SK-N-SH treated with all-trans-retinoic acid at 6 μM for 48 hours (cell line): ENCODE measurements around the gene ENTHD1.
"Not testable (repeated sequence)": the region's sequence is repeated elsewhere in the genome, so short reads cannot be mapped to it uniquely, and the experiment has no call there.

ENCODE experiments used
- ARNTL ChIP-seq: fragments of 450-650 bp; formaldehyde crosslinking; IDR thresholded peaks from 2 replicates; pipeline ENCODE4 v1.5.0; 2020; ENCODE audit warnings: low read depth, mild to moderate bottlenecking, moderate library complexity, borderline replicate concordance
- CREB5 ChIP-seq: fragments of 250-450 bp; sonication (Bioruptor Pico); IDR thresholded peaks from 2 replicates; pipeline ENCODE4 v1.5.1; 2020; ENCODE audit warnings: low read depth, mild to moderate bottlenecking, moderate library complexity
- ESRRG ChIP-seq: fragments of 250-450 bp; sonication (Bioruptor Pico); IDR thresholded peaks from 2 replicates; pipeline ENCODE4 v1.6.1; 2021; ENCODE audit warnings: mild to moderate bottlenecking
- RARB ChIP-seq: fragments of 250-450 bp; sonication (Bioruptor Pico); IDR thresholded peaks from 2 replicates; pipeline ENCODE4 v1.8.0; 2021; ENCODE audit warnings: mild to moderate bottlenecking, moderate library complexity
- SNAI2 ChIP-seq: fragments of 250-450 bp; sonication (Bioruptor Pico); IDR thresholded peaks from 2 replicates; pipeline ENCODE4 v1.5.0; 2020; ENCODE audit warnings: mild to moderate bottlenecking, moderate library complexity
- TCF4 ChIP-seq: fragments of 250-450 bp; sonication (Bioruptor Pico); IDR thresholded peaks from 2 replicates; pipeline ENCODE4 v1.8.0; 2021; ENCODE audit warnings: mild to moderate bottlenecking, moderate library complexity, borderline replicate concordance
- TOX ChIP-seq: fragments of 250-450 bp; sonication (Bioruptor Pico); IDR thresholded peaks from 2 replicates; pipeline ENCODE4 v1.8.0; 2021; ENCODE audit warnings: mild to moderate bottlenecking, moderate library complexity, borderline replicate concordance
- ZC3H10 ChIP-seq: fragments of 250-450 bp; sonication (Bioruptor Pico); IDR thresholded peaks from 2 replicates; pipeline ENCODE4 v1.5.1; 2021; ENCODE audit warnings: mild to moderate bottlenecking, moderate library complexity
- ZFP3 ChIP-seq: fragments of 250-450 bp; sonication (Bioruptor Pico); IDR thresholded peaks from 2 replicates; pipeline ENCODE4 v1.5.0; 2020; ENCODE audit warnings: mild to moderate bottlenecking, moderate library complexity
- TF ChIP-seq, protein P1 (sequence below): fragments of 250-450 bp; sonication (Bioruptor Pico); IDR thresholded peaks from 2 replicates; pipeline ENCODE4 v1.8.0; 2020; ENCODE audit warnings: mild to moderate bottlenecking, moderate library complexity, borderline replicate concordance
- TF ChIP-seq, protein P2 (sequence below): fragments of 250-450 bp; sonication (Bioruptor Pico); IDR thresholded peaks from 2 replicates; pipeline ENCODE4 v1.5.0; 2020; ENCODE audit warnings: mild to moderate bottlenecking, moderate library complexity

GRCh38 chr22:39869797-39870196 lies 23.8 kb downstream of the ENTHD1 start:
- not testable (repeated sequence) for TF ChIP-seq ARNTL; ZC3H10 (CRISPR knock-in tag); ESRRG (CRISPR knock-in tag); SNAI2 (CRISPR knock-in tag); TOX (CRISPR knock-in tag); TCF4; ZFP3 (CRISPR knock-in tag); CREB5 (CRISPR knock-in tag); RARB (CRISPR knock-in tag)
- TF ChIP-seq, protein P1, sequence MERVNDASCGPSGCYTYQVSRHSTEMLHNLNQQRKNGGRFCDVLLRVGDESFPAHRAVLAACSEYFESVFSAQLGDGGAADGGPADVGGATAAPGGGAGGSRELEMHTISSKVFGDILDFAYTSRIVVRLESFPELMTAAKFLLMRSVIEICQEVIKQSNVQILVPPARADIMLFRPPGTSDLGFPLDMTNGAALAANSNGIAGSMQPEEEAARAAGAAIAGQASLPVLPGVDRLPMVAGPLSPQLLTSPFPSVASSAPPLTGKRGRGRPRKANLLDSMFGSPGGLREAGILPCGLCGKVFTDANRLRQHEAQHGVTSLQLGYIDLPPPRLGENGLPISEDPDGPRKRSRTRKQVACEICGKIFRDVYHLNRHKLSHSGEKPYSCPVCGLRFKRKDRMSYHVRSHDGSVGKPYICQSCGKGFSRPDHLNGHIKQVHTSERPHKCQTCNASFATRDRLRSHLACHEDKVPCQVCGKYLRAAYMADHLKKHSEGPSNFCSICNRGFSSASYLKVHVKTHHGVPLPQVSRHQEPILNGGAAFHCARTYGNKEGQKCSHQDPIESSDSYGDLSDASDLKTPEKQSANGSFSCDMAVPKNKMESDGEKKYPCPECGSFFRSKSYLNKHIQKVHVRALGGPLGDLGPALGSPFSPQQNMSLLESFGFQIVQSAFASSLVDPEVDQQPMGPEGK (CRISPR knock-in tag) = not testable (repeated sequence)
- TF ChIP-seq, protein P2, sequence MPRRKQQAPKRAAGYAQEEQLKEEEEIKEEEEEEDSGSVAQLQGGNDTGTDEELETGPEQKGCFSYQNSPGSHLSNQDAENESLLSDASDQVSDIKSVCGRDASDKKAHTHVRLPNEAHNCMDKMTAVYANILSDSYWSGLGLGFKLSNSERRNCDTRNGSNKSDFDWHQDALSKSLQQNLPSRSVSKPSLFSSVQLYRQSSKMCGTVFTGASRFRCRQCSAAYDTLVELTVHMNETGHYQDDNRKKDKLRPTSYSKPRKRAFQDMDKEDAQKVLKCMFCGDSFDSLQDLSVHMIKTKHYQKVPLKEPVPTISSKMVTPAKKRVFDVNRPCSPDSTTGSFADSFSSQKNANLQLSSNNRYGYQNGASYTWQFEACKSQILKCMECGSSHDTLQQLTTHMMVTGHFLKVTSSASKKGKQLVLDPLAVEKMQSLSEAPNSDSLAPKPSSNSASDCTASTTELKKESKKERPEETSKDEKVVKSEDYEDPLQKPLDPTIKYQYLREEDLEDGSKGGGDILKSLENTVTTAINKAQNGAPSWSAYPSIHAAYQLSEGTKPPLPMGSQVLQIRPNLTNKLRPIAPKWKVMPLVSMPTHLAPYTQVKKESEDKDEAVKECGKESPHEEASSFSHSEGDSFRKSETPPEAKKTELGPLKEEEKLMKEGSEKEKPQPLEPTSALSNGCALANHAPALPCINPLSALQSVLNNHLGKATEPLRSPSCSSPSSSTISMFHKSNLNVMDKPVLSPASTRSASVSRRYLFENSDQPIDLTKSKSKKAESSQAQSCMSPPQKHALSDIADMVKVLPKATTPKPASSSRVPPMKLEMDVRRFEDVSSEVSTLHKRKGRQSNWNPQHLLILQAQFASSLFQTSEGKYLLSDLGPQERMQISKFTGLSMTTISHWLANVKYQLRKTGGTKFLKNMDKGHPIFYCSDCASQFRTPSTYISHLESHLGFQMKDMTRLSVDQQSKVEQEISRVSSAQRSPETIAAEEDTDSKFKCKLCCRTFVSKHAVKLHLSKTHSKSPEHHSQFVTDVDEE (CRISPR knock-in tag) = not testable (repeated sequence)
